NCI-H345 (cell line): ENCODE data around the gene PEX7.
"Not testable (repeated sequence)": the region's sequence is repeated elsewhere in the genome, so short reads cannot be mapped to it uniquely, and the experiment has no call there.

ENCODE experiments used
- DNase-seq: peaks from one replicate; lab custom pipeline; 2025; lab: John Stamatoyannopoulos, UW

PEX7 gene

DNA sequence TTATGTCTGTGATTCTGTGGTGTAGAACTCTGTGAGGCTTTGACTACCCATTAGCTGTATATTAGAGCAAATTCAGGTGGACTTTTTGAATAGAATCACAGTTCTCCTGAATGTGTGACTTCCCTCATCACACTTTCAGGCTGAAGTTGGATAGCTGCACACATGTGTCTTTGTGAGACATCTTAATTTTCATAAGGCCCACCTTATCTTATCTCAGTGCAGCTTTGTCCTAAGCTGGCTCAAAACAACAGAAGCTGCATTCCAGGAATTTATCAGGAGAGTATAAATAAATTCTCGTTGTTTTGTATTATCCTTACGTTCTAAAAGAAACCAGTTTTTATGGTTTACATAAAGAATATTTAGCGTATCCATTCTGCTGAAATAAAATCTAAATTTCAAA, 73.5 kb downstream of the PEX7 start:
- DNase-seq: no peak

DNA sequence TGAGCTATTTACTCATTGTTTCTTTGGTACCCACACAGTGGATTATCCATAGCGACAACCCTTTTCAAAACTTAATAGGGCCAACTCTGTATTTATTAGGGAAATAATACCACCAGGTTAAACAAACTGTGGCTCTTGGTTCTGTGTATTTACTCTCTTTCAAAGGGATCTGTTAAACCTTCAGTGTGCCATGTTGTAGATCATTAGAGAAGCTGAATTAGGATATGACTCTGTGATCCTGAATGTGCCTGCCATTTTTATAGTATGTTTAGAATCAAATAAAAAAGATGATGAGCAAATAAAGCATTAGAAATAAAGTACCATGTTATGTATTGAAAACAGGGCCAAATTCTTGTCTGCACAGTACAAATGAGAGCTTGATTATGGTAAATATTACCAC, 74.7 kb downstream of the PEX7 start:
- DNase-seq: no peak

DNA sequence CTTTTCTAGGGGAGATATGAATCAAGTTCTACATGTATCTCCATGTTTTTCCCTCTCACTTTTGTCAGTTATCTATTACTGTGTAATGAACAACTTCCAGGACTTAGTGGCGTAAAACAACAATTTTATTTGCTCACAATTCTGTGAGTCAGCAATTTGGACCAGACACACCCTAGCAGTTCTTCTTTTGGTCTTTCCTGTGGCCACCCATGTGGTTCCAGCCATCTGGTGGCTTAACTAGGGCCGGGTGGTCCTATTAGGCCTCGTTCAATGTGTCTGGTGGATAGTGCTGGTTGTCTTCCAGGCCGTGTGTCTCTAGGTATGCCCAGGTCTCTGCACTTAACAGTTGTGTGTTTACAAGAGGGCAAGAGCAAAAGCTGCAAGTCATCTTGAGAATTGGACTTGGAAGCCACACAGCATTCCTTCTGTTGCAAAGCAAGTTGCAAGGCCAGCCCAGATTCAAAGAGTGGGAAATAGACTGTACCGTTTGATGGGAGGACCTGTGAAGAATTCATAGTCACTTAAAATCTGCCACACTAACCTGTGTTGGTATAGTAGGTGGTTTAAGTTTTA, 78.9 kb downstream of the PEX7 start:
- no peak for DNase-seq

DNA sequence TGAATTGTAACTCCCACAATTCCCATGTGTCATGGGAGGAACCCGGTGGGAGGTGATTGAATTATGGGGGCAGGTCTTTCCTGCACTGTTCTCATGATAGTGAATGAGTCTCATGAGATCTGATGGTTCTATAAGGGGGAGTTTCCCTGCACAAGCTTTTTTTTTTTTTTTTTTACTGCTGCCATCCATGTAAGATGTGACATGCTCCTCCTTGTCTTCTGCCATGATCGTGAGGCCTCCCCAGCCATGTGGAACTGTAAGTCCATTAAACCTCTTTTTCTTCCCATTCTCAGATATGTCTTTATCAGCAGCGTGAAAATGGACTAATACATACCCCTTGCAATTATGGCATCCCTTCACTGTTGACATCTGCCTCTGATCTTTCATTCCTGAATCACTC, 82.1 kb downstream of the PEX7 start:
- not testable (repeated sequence) for DNase-seq

DNA sequence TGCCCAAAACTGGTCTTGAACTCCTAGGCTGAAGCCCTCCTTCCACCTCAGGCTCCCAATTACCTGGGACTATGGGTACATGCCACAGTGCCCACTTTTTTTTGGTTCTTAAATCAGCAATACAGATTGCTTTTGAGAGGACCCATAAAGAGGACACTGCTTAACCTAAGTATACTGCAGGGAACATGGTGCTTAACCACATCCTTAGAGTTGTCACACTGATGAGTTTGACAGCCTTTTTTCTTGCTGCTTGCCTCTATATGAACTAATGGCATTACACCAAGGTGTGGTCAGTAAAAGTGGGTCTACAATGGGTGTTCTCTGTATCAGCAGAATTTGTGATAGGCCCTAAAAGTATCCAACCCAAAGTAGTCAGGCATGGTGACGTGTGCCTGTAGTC, 92.6 kb downstream of the PEX7 start:
- DNase-seq: no peak

DNA sequence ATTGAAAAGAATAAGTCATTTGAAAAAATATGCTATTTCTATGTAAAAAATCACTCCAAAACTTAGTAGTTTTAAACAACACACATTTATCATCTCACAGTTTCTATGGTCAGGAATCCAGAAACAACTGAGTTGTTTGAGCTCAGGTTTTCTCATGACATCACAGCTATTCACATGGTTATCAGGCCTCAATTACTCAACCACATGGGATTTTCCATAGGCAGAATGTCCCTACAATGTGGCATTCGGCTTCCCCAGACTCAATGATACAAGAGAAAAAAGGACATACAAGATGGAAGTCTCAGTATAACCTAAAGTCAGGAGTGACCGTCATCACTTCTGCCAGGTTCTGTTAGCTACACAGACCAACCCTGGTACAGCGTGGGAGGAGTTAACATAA, 96.3 kb downstream of the PEX7 start:
- no peak for DNase-seq

DNA sequence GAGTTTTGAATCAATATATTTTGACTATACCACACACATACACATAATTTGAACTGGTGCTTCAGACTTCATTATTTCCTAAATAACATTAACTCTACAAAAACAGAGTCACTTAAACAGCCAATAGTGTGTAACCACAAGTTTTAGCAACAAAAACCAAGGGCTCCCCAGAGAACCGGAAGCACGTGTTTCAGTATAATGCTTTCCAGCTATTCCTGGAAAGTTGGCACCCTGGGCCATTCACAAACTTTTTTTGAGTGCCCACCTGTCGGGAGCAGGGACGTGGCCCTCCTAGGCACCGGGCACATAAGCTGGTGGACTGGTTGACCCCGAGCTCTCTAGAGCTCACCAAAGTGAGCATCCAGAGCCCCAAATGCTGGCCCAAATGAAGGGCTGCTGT, 97.8 kb downstream of the PEX7 start:
- no peak for DNase-seq

DNA sequence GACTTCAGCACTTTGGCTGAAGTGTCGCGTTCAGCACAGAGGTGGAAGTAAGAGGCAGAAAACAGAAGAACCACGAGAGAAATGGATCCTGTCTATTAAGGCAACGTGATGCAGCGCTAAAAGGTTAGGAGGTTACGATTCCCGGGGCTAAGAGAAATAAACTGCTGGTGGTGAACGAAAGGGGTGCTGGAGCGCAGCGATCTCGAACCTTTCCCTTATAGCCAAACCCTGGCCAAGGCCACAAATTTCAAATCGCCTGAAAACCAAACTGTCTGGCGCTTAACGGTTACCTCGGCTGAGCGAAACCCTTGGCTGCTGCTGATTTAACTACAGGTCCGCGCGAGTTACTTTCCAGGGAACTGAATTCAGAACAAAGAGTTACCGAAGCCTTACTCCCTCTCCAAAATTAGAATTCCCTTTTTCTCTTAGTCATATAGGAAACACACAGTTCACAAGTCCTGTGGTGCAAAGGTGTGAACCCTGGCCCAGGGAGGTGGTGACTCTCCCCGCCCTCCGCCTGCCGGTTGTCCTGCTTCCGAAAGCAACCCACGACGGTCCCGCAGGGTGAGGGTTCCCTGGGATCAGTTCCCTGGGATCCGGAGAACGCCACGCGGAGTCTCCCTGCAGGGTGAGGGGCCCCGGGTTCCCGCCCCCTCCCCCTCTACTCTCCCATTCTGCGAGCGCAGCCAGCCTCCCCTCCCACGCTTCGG, 98.4 kb downstream of the PEX7 start:
- DNase-seq: no peak

DNA sequence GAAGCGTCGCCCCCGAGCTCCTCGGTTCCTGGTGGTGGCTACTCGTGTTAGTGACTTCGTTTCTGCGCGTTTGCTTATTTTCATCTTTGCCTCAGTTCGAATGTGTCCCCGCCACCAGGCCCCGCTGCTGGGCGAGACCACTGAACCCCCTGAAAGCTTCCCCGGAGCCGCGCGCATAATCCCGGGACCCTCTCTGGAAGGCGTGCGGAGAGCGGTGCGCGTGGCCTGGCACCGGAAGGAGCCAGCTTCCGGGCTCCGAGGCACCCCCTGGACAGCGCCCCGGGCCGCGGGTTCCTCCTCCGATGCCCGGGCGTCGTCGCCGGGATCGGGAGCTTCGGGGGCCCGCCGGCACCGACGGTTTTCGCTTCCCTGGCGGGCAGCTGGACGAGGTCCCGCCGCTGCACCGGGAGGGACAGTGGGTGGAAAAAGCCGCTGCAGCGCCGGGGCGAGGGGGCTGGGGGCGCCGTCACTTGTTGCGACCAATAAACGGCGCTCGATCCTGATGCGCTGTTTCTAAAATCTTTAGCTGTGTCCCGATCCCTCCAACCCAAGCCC, 99.1 kb downstream of the PEX7 start:
- DNase-seq: peak; percentile 40

DNA sequence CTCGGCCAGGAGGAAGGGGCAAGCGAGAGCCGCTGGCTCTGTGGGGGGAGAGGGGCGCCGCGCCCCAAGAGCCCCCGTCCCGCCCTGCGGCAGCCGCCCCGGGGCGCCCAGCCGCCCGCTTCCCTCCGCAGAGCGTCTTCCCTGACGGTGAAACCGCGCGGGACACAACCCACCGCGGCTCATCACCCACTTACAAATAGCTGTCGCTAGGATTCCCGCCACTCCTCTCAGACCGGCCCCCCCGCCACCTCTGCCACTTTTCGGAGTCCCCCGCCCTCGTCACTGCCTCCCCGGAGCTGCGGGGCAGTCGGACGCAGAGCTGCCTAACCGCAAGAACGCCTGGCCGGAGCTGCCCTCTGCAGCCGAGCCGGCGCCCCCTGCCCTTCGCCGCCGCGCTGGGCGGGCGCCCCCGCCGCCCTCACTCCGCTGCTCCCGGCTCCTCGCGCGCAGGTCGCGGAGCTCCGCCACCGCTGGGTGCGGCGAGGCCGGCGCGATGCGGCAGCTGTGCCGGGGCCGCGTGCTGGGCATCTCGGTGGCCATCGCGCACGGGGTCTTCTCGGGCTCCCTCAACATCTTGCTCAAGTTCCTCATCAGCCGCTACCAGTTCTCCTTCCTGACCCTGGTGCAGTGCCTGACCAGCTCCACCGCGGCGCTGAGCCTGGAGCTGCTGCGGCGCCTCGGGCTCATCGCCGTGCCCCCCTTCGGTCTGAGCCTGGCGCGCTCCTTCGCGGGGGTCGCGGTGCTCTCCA, 99.7 kb downstream of the PEX7 start, which contains the start of gene SLC35D3:
TSS of gene SLC35D3 (plus strand) at position 366 of the 749 bp plus-strand sequence. CDS start at position 494, 128 bp downstream.
- peak; percentile 30 for DNase-seq

DNA sequence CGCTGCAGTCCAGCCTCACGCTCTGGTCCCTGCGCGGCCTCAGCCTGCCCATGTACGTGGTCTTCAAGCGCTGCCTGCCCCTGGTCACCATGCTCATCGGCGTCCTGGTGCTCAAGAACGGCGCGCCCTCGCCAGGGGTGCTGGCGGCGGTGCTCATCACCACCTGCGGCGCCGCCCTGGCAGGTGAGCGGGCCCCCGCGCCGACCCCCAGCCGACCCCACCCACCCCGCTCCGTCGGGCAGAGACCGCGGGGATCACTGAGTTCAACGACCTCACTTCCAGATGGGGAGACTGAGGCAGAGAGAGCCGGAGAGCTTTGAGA, 100.3 kb downstream of the PEX7 start:
- peak; percentile 20 for DNase-seq

DNA sequence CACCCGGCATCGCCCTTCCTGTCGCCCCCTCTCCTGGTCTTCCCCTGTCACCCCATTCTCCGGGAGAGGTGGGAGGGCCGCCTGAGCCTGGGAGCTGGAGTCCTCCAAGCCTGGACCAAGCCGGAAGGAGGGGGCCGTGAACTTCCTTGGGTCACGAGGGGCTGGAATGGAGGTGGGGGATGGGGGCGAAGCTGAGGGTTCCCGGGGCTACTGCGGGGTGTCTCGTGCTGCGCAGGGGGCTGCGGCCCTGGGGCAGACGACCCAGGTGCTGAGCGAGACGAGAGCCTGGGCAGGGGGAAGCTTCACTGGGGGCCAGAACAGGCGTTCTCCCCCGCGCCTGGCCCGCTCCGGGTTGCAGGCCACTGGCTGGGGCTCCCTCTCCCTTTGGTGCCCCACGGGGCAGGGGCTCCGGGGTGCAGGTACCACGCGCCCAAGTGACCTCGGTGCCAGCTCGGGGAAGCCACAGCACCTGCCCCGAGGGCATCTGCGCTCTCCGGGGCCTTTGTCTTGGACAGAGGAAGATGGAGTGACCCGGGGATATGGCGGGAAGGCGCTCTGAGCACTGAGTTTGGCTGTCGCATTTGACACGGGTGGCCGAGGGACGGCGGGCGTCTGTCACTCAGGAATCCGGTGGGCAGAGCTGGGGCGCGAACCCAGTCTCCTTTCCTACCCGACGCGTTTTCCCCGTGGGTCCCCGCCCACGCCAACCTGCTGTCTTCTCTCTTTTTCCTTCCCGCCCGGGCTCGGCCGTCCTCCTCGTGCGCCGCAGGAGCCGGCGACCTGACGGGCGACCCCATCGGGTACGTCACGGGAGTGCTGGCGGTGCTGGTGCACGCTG, 100.9 kb downstream of the PEX7 start:
- no peak for DNase-seq

DNA sequence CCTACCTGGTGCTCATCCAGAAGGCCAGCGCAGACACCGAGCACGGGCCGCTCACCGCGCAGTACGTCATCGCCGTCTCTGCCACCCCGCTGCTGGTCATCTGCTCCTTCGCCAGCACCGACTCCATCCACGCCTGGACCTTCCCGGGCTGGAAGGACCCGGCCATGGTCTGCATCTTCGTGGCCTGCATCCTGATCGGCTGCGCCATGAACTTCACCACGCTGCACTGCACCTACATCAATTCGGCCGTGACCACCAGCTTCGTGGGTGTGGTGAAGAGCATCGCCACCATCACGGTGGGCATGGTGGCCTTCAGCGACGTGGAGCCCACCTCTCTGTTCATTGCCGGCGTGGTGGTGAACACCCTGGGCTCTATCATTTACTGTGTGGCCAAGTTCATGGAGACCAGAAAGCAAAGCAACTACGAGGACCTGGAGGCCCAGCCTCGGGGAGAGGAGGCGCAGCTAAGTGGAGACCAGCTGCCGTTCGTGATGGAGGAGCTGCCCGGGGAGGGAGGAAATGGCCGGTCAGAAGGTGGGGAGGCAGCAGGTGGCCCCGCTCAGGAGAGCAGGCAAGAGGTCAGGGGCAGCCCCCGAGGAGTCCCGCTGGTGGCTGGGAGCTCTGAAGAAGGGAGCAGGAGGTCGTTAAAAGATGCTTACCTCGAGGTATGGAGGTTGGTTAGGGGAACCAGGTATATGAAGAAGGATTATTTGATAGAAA, 101.7 kb downstream of the PEX7 start:
- no peak for DNase-seq

DNA sequence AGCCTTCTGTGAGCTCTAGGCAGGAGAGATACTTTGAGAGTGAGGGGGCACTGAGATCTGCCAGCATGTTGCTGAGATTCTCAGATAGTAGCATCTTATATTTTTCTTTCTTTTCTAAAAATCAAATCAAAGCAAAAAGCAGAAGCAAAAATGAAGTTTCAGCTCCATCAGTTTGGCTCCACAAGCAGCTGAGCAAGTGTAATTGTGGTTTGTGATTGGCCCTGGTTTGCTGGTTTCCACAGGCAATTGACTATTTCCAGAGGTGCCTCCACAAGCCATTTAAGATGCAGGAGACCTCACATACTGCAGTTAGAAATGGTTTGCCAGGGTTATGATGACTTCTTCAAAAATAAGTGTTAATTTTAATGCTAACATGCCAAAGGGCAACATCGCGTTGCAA, 104.0 kb downstream of the PEX7 start:
- no peak for DNase-seq

DNA sequence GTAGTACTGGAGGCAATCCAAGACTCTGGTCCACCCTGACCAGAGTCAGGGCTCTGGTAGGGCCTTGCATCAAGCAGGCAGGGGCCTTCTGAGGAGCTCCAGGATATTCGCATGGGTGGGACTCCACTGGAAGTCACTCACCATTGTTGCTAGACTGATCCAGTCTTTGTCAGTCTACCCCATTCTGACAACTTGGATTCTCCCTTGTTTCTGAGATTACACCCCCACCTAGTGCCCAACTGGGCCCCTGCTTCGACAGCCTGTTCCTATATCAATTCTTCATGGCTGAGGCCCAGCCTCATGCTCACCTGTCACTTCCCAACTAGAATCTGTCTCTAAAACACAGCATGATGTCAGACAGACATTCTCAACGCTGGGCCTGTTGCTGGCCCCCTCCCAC, 104.9 kb downstream of the PEX7 start:
- peak; percentile 23 for DNase-seq

DNA sequence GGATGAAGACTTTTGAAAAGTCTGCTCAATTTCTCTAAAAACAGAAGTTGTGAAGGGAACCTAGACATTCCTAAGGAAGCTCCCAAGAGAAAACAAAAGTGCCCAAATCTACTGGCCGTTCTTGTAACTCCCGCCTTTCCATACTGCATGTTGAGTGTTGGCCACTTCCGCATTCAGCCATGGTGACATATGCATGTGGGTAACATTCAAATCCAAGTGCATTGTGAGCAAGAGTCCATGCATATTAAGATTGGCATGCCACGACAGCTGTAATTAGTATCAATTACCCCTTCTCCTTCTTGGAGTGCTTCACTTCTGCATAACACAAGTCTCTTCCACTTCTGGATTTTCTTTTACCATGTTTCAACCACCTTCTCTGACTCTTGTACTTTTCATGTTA, 108.1 kb downstream of the PEX7 start:
- DNase-seq: no peak

DNA sequence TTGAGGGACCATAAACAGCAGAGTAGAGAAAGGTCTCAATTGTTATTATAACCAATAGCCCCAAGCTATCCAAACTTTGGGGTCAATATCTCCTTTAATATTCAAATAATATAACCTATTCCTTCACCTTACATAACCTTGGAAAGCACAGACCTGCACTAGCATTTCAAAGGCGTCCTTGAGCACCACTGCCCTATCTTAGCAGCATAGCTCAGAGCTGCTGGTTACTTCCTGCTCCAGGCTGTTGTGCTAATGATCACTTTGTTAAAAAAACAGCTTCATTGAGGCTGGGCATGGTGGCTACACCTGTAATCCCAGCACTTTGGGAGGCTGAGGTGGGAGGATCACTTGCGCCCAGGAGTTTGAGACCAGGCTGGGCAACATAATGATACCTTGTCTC, 110.2 kb downstream of the PEX7 start:
- DNase-seq: no peak

DNA sequence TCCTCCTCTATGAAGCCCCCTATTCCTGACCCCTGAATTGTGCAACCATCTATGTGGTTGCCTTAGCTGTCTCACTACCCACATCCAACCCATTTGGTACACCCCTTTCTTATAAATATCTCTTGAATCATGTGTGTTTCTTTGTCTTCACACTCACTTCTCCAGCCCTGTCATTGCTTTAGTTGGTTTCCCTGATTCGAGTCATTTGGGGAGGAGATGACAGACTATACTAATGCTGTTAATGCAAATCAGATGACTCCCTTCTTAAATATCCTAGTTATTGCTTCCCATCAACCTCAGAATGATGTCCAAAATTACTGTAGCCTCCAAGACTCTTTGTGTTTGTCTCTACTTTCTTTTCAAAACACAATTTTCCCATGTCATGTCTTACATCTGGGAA, 122.7 kb downstream of the PEX7 start:
- DNase-seq: no peak

DNA sequence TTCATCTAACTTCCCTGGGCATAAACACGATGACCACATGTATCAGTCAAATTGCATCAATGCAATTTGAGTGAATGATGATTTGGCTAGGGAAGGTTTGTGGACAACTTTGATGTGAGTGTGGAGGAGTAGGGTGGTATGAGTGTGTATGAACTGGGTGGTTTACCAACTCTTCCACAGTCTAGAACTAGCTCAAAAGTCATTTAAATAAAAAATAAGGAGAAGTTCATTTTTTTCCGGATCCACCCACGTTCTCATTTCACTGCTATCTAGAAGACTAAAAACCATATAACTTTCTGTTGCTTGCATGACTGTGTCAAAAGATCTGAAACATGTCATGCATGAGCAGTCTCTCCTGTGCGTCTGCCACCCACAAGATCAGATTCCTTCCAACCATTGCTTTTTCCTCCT, 123.3 kb downstream of the PEX7 start:
- no peak for DNase-seq

DNA sequence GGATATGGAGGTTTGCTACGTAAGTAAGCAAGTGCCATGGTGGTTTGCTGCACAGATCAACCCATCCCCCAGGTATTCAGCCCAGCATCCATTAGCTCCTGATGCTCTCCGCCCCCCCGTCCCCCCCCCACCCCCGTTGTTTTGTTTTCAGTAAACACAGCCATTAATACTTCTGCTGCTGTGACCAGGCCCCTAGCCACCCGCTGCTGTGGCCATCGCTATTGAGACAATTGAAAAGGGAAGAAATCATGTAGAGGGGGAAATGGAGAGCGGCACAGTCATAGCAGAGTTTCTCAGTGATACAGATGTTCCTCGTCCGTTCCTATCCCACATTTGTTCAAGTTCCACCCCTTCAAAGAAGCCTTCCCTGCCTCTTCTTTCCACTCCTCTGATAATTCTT, 124.6 kb downstream of the PEX7 start:
- DNase-seq: no peak

DNA sequence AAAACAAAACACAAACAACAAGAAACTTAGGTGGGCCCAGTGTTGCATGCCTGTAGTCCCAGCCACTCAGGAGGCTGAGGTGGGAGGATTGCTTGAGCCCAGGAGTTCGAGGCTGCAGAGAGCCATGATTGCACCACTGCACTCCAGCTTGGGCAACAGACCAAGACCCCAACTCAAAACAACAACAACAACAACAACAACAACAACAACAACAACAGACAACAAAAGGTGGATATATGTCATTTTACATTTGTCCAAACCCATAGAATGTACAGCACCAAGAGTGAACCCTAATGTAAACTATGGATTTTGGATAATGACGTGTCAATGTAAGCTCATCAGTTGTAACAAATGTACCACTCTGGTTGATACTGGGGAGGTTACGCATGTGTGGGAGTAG, 127.6 kb downstream of the PEX7 start:
- DNase-seq: not testable (repeated sequence)
